Measurements from ENCODE around the gene FOXP4. TPM values are rescaled to one million over a fixed set of nuclear protein-coding genes. Genes with fewer than 3 reads are reported as not detected.

FOXP4 gene
- total and polyA plus RNA-seq, 2 of the 13 experiments (the other 11 are each of a cell fraction or from before 2014, with no cell fraction given) = 11.0 to 12.4 TPM

GRCh38 chr6:41538556-41539182 lies 7.5 kb upstream of the FOXP4 start (continued):
- TF ChIP-seq HDAC1 (CRISPR knock-in tag; IDR thresholded peaks at IDR 0.05) (no peak), REPIN1 (CRISPR knock-in tag; IDR thresholded peaks at IDR 0.05; ENCODE audit: borderline replicate concordance, low read depth) (peak; percentile 59; the same call in 1 of the 2 replicates), ZNF550 (CRISPR knock-in tag; IDR thresholded peaks at IDR 0.05; ENCODE audit: borderline replicate concordance) (no peak), GZF1 (CRISPR knock-in tag; IDR thresholded peaks at IDR 0.05) (peak; percentile 54; the same call in 1 of the 2 replicates), ZNF816 (CRISPR knock-in tag; IDR thresholded peaks at IDR 0.05; ENCODE audit: borderline replicate concordance) (no peak), PAXIP1 (CRISPR knock-in tag; conservative IDR thresholded peaks at IDR 0.05) (no peak), ZXDC (CRISPR knock-in tag; IDR thresholded peaks at IDR 0.05) (no peak), NONO (IDR thresholded peaks at IDR 0.05) (no peak), NONO (CRISPR knock-in tag; conservative IDR thresholded peaks at IDR 0.05) (no peak), HOXA3 (CRISPR knock-in tag; IDR thresholded peaks at IDR 0.05) (no peak), XRCC5 (optimal IDR thresholded peaks at IDR 0.05; ENCODE audit: low read length) (no peak)
- TF ChIP-seq, protein P1, sequence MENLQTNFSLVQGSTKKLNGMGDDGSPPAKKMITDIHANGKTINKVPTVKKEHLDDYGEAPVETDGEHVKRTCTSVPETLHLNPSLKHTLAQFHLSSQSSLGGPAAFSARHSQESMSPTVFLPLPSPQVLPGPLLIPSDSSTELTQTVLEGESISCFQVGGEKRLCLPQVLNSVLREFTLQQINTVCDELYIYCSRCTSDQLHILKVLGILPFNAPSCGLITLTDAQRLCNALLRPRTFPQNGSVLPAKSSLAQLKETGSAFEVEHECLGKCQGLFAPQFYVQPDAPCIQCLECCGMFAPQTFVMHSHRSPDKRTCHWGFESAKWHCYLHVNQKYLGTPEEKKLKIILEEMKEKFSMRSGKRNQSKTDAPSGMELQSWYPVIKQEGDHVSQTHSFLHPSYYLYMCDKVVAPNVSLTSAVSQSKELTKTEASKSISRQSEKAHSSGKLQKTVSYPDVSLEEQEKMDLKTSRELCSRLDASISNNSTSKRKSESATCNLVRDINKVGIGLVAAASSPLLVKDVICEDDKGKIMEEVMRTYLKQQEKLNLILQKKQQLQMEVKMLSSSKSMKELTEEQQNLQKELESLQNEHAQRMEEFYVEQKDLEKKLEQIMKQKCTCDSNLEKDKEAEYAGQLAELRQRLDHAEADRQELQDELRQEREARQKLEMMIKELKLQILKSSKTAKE (CRISPR knock-in tag; IDR thresholded peaks at IDR 0.05; ENCODE audit: borderline replicate concordance) = peak; percentile 35; the same call in 1 of the 2 replicates
- TF ChIP-seq, protein P2, sequence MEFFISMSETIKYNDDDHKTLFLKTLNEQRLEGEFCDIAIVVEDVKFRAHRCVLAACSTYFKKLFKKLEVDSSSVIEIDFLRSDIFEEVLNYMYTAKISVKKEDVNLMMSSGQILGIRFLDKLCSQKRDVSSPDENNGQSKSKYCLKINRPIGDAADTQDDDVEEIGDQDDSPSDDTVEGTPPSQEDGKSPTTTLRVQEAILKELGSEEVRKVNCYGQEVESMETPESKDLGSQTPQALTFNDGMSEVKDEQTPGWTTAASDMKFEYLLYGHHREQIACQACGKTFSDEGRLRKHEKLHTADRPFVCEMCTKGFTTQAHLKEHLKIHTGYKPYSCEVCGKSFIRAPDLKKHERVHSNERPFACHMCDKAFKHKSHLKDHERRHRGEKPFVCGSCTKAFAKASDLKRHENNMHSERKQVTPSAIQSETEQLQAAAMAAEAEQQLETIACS (CRISPR knock-in tag; IDR thresholded peaks at IDR 0.05) = no peak
- TF ChIP-seq, protein P3, sequence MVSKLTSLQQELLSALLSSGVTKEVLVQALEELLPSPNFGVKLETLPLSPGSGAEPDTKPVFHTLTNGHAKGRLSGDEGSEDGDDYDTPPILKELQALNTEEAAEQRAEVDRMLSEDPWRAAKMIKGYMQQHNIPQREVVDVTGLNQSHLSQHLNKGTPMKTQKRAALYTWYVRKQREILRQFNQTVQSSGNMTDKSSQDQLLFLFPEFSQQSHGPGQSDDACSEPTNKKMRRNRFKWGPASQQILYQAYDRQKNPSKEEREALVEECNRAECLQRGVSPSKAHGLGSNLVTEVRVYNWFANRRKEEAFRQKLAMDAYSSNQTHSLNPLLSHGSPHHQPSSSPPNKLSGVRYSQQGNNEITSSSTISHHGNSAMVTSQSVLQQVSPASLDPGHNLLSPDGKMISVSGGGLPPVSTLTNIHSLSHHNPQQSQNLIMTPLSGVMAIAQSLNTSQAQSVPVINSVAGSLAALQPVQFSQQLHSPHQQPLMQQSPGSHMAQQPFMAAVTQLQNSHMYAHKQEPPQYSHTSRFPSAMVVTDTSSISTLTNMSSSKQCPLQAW (CRISPR knock-in tag; IDR thresholded peaks at IDR 0.05) = 0 out of 2 replicates have a peak, but pooled peaks have one; percentile 14

All from HepG2 (cell line).